H9 (cell line): ENCODE data around the gene CKLF. TPM values are rescaled to one million over a fixed set of nuclear protein-coding genes. Genes with fewer than 3 reads are reported as not detected.

Source experiments
- DNase-seq: peaks from one replicate; pipeline ENCODE4 v3.0.0-alpha.2; 2017
- H2AFZ ChIP-seq: one replicate; pipeline ENCODE4 v1.6.1; 2013; ENCODE audit warnings: mild to moderate bottlenecking, low read length, control low read depth, moderate library complexity
- H2AK5ac ChIP-seq: 2 replicates; pipeline ENCODE4 v1.6.1; 2013; ENCODE audit warnings: low read length, control low read depth, mixed read lengths; ENCODE audit not compliant: insufficient read length
- H2BK120ac ChIP-seq: one replicate; pipeline ENCODE4 v1.6.1; 2013; ENCODE audit warnings: low read depth, mild to moderate bottlenecking, low read length, control low read depth, inconsistent platforms; ENCODE audit not compliant: poor library complexity, severe bottlenecking
- H2BK12ac ChIP-seq: 2 replicates; pipeline ENCODE4 v1.6.1; 2013; ENCODE audit warnings: low read length, control low read depth, mixed read lengths, low read depth; ENCODE audit not compliant: insufficient read length
- H2BK15ac ChIP-seq: 2 replicates; pipeline ENCODE4 v1.6.1; 2013; ENCODE audit warnings: low read depth, low read length, control low read depth
- H2BK20ac ChIP-seq: one replicate; pipeline ENCODE4 v1.6.1; 2013; ENCODE audit warnings: low read depth, mild to moderate bottlenecking, low read length, control low read depth, inconsistent platforms; ENCODE audit not compliant: poor library complexity, severe bottlenecking
- H2BK5ac ChIP-seq: 2 replicates; pipeline ENCODE4 v1.6.1; 2013; ENCODE audit warnings: low read length, control low read depth, mixed read lengths; ENCODE audit not compliant: insufficient read length
- H3K14ac ChIP-seq: 2 replicates; pipeline ENCODE4 v1.6.1; 2013; ENCODE audit warnings: low read length, control low read depth; ENCODE audit not compliant: insufficient read depth
- H3K18ac ChIP-seq: 2 replicates; pipeline ENCODE4 v1.6.1; 2013; ENCODE audit warnings: low read depth, mild to moderate bottlenecking, mixed read lengths, low read length, control low read depth; ENCODE audit not compliant: insufficient read length
- H3K23ac ChIP-seq: 2 replicates; pipeline ENCODE4 v1.6.1; 2013; ENCODE audit warnings: low read length, control low read depth, mixed read lengths, low read depth; ENCODE audit not compliant: insufficient read length
- H3K23me2 ChIP-seq: 2 replicates; pipeline ENCODE4 v1.6.1; 2013; ENCODE audit warnings: low read depth, mild to moderate bottlenecking, mixed read lengths, low read length, control low read depth; ENCODE audit not compliant: insufficient read length, poor library complexity, severe bottlenecking
- H3K27ac ChIP-seq: 2 replicates; pipeline ENCODE4 v1.5.1; 2013; ENCODE audit warnings: low read length, control low read depth, mixed read lengths, low read depth; ENCODE audit not compliant: insufficient read length
- H3K27me3 ChIP-seq: 2 replicates; pipeline ENCODE4 v1.6.1; 2013; ENCODE audit warnings: low read length, control low read depth, inconsistent platforms; ENCODE audit not compliant: insufficient read depth
- H3K4ac ChIP-seq: 2 replicates; pipeline ENCODE4 v1.6.1; 2013; ENCODE audit warnings: low read depth, mild to moderate bottlenecking, control low read depth, inconsistent platforms, low read length, moderate library complexity
- H3K4me1 ChIP-seq: 2 replicates; pipeline ENCODE4 v1.6.1; 2013; ENCODE audit warnings: low read length, control low read depth, inconsistent platforms; ENCODE audit not compliant: insufficient read depth
- H3K4me2 ChIP-seq: 2 replicates; pipeline ENCODE4 v1.6.1; 2013; ENCODE audit warnings: low read length, control low read depth, mixed read lengths; ENCODE audit not compliant: insufficient read length, insufficient read depth
- H3K56ac ChIP-seq: 2 replicates; pipeline ENCODE4 v1.6.1; 2013; ENCODE audit warnings: low read depth, mild to moderate bottlenecking, mixed read lengths, low read length, control low read depth; ENCODE audit not compliant: insufficient read length
- H3K79me1 ChIP-seq: 2 replicates; pipeline ENCODE4 v1.6.1; 2013; ENCODE audit warnings: low read depth, mild to moderate bottlenecking, moderate library complexity, low read length, control low read depth, inconsistent platforms; ENCODE audit not compliant: insufficient read depth, poor library complexity, severe bottlenecking
- H3K79me2 ChIP-seq: 2 replicates; pipeline ENCODE4 v1.6.1; 2013; ENCODE audit warnings: low read length, control low read depth, inconsistent platforms; ENCODE audit not compliant: insufficient read depth
- H3K9ac ChIP-seq: 2 replicates; pipeline ENCODE4 v1.6.1; 2013; ENCODE audit warnings: low read length, control low read depth, mixed read lengths; ENCODE audit not compliant: insufficient read length; ENCODE audit errors: extremely low read depth
- H3K9me3 ChIP-seq: one replicate; pipeline ENCODE4 v1.6.1; 2013; ENCODE audit warnings: low read depth, low read length, inconsistent platforms; ENCODE audit not compliant: control insufficient read depth
- H3T11ph ChIP-seq: one replicate; pipeline ENCODE4 v1.6.1; 2013; ENCODE audit warnings: mild to moderate bottlenecking, low read length, control low read depth, inconsistent platforms
- H4K20me1 ChIP-seq: one replicate; pipeline ENCODE4 v1.6.1; 2013; ENCODE audit not compliant: control insufficient read depth, insufficient read length, insufficient read depth
- H4K5ac ChIP-seq: 2 replicates; pipeline ENCODE4 v1.6.1; 2013; ENCODE audit warnings: low read depth, mild to moderate bottlenecking, mixed read lengths, low read length, control low read depth; ENCODE audit not compliant: insufficient read length
- H4K8ac ChIP-seq: replicated peaks from 2 replicates; pipeline ENCODE4 v1.6.1; 2013; ENCODE audit warnings: low read length, control low read depth, mixed read lengths, low read depth; ENCODE audit not compliant: insufficient read length
- H4K91ac ChIP-seq: 2 replicates; pipeline ENCODE4 v1.6.1; 2013; ENCODE audit warnings: low read depth, mild to moderate bottlenecking, moderate library complexity, mixed read lengths, low read length, control low read depth; ENCODE audit not compliant: insufficient read length
- H3K27ac Mint-ChIP-seq, 3 experiments: 2 replicates in 2 of 3; 3 replicates in 1 of 3; pipeline ENCODE4 v1.8.0; 2020 to 2021; ENCODE audit warnings: mixed read lengths in 3 of 3, mild to moderate bottlenecking in 1 of 3, moderate library complexity in 1 of 3
- H3K27me3 Mint-ChIP-seq: 2 replicates; pipeline ENCODE4 v1.8.0; 2021; ENCODE audit warnings: low read depth, mild to moderate bottlenecking, moderate library complexity, mixed read lengths
- H3K36me3 Mint-ChIP-seq, 3 experiments: 2 replicates in 2 of 3; 3 replicates in 1 of 3; pipeline ENCODE4 v1.8.0; 2020 to 2021; ENCODE audit warnings: low read depth in 3 of 3, mixed read lengths in 3 of 3; ENCODE audit not compliant: insufficient read depth in 1 of 3
- H3K4me1 Mint-ChIP-seq, 2 experiments: 2 replicates each; pipeline ENCODE4 v1.8.0; 2020; ENCODE audit warnings: mixed read lengths in 2 of 2
- H3K4me3 Mint-ChIP-seq, 2 experiments: 2 replicates in 1 of 2; 3 replicates in 1 of 2; pipeline ENCODE4 v1.8.0; 2020 to 2021; ENCODE audit warnings: mild to moderate bottlenecking in 2 of 2, mixed read lengths in 2 of 2, moderate library complexity in 1 of 2
- H3K9me3 Mint-ChIP-seq, 2 experiments: 2 replicates in 1 of 2; 3 replicates in 1 of 2; pipeline ENCODE4 v1.8.0; 2020; ENCODE audit warnings: mild to moderate bottlenecking in 2 of 2, mixed read lengths in 2 of 2, moderate library complexity in 1 of 2
- WGBS: extraction: QIAGEN DNeasy Blood & Tissue Kit; methylation state at CpG from one replicate; pipeline ENCODE4 v1.1.7; 2013; ENCODE audit warnings: missing lambda C conversion rate, low lambda C conversion rate, mixed read lengths; ENCODE audit not compliant: insufficient read length; ENCODE audit errors: extremely low coverage; 5-methylcytosine and 5-hydroxymethylcytosine counted together
- total RNA-seq: library from RNA; stranded (reverse); gene quantifications from 2 replicates; pipeline ENCODE4 v1.2.1, GENCODE V29; 2021
- TF ChIP-seq, protein P1 (sequence below): fragments of 200-600 bp; sonication (generic); conservative IDR thresholded peaks from 3 replicates; pipeline ENCODE4 v1.8.0; 2021; ENCODE audit warnings: antibody characterized with exemption, mild to moderate bottlenecking

Gene CKLF
- total RNA-seq, 1 experiment from 2014 or later = 23.1 TPM

DNA sequence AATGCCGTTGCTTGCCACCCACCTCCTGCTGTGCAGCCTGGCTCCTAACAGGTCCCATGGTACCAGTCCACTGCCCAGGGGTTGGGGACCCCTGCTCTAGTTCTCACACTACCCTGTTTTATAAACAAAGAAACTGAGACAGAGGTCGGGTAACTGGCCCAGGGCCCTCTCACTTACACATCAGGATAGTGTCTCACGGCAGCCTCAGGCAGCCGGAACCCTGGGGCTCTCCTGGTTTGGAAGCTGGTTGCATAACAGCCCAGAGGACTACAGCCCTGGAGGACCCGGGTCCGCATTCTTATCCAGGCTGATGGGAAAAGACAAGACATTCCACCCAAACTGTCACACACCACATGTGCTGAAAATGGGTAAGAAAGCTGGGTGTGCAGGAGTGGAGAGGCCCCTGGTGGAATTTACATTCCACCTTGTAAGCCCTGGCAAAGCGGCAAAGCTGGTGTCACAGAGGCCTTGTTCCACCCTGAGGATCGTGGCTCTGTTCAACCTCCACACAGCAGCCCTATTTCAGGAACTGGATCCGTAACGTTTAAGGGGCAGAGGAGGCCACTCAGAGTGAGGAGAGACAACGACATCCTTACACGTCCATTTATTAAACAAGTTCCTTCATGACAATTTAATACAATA is 61.9 kb downstream of the CKLF start:
- H3K18ac ChIP-seq = no peak overlapping the region
- no peaks in the 10 kb centered on the region for H3K23me2 ChIP-seq
- H2BK20ac ChIP-seq = no peak overlapping the region
- no peak overlapping the region for H2AFZ ChIP-seq
- H3K27me3 ChIP-seq = no peaks in the 10 kb centered on the region
- peaks cover 40 to 73% (median 73%) of the 10 kb centered on the region in 3 experiments for H3K36me3 Mint-ChIP-seq
- no CpG with 5 or more reads among the region's 12 CpGs for WGBS
- no peaks in the 10 kb centered on the region; the same call in 1 of the 2 replicates for H3K27me3 Mint-ChIP-seq
- H2BK5ac ChIP-seq = no peak overlapping the region
- TF ChIP-seq, protein P1, sequence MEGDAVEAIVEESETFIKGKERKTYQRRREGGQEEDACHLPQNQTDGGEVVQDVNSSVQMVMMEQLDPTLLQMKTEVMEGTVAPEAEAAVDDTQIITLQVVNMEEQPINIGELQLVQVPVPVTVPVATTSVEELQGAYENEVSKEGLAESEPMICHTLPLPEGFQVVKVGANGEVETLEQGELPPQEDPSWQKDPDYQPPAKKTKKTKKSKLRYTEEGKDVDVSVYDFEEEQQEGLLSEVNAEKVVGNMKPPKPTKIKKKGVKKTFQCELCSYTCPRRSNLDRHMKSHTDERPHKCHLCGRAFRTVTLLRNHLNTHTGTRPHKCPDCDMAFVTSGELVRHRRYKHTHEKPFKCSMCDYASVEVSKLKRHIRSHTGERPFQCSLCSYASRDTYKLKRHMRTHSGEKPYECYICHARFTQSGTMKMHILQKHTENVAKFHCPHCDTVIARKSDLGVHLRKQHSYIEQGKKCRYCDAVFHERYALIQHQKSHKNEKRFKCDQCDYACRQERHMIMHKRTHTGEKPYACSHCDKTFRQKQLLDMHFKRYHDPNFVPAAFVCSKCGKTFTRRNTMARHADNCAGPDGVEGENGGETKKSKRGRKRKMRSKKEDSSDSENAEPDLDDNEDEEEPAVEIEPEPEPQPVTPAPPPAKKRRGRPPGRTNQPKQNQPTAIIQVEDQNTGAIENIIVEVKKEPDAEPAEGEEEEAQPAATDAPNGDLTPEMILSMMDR = no peak
- H2BK15ac ChIP-seq = no peak overlapping the region
- no peak overlapping the region for H3K4me3 Mint-ChIP-seq
- no peaks in the 10 kb centered on the region for H3K79me2 ChIP-seq
- no peaks in the 10 kb centered on the region for H4K20me1 ChIP-seq
- no peak overlapping the region for H3K4ac ChIP-seq
- no peak overlapping the region for H3K9ac ChIP-seq
- H3K4me1 Mint-ChIP-seq = peaks cover 37 to 40% of the 10 kb centered on the region in 2 experiments
- no peak overlapping the region for H3T11ph ChIP-seq
- H3K9me3 ChIP-seq = no peaks in the 10 kb centered on the region
- no peak overlapping the region for H3K23ac ChIP-seq
- no peak for DNase-seq
- no peaks in the 10 kb centered on the region; a peak in 1 of 5 replicates for H3K9me3 Mint-ChIP-seq
- no peak overlapping the region for H3K14ac ChIP-seq
- H4K8ac ChIP-seq = no peak overlapping the region
- H2AK5ac ChIP-seq = no peak overlapping the region
- H4K5ac ChIP-seq = no peak overlapping the region
- no peak overlapping the region for H2BK12ac ChIP-seq
- H3K4me2 ChIP-seq = no peak overlapping the region
- H3K27ac Mint-ChIP-seq = no peak overlapping the region
- no peak overlapping the region for H2BK120ac ChIP-seq
- H3K56ac ChIP-seq = no peak overlapping the region
- no peak overlapping the region for H3K27ac ChIP-seq
- H3K79me1 ChIP-seq = no peaks in the 10 kb centered on the region
- H4K91ac ChIP-seq = no peak overlapping the region
- peaks cover 9% of the 10 kb centered on the region; the same call in 1 of the 2 replicates for H3K4me1 ChIP-seq

Other genes with a start within 250 kb of the CKLF start
- 0.20 TPM in 1 of 2 replicates, not detected in the other for gene CDH5, start 185.9 kb upstream of the CKLF start, total RNA-seq
- gene BEAN1, start 125.3 kb upstream of the CKLF start, total RNA-seq = 0.24 TPM in 1 of 2 replicates, not detected in the other
- 5.2 and 6.3 TPM in 2 replicates for gene TK2, start 2.5 kb upstream of the CKLF start, total RNA-seq
- 2.1 and 2.6 TPM in 2 replicates for gene CMTM1, start 13.9 kb downstream of the CKLF start, total RNA-seq
- gene CMTM2, start 26.9 kb downstream of the CKLF start, total RNA-seq = not detected in 2 replicates
- gene CMTM3, start 52.1 kb downstream of the CKLF start, total RNA-seq = 39.2 and 41.0 TPM in 2 replicates
- gene CMTM4, start 144.2 kb downstream of the CKLF start, total RNA-seq = 39.8 and 40.5 TPM in 2 replicates
- 94.2 and 100 TPM in 2 replicates for gene DYNC1LI2, start 199.0 kb downstream of the CKLF start, total RNA-seq
- gene TERB1, start 249.0 kb downstream of the CKLF start, total RNA-seq = not detected in 2 replicates